T-helper 1 cell (primary cell): ENCODE data around the gene DROSHA.
A peak's percentile ranks its signal among the peaks of the same experiment; 100 is the strongest.
"Not testable (repeated sequence)": the region's sequence is repeated elsewhere in the genome, so short reads cannot be mapped to it uniquely, and the experiment has no call there.

Experiments used
- DNase-seq, 5 donors: peaks; one replicate each; pipeline ENCODE4 v3.0.0-alpha.2; 2012 to 2020
- total RNA-seq, 4 donors: gene quantifications; one replicate each; lab custom pipeline; 2026; lab: John Stamatoyannopoulos, UW

DROSHA gene, protein sequence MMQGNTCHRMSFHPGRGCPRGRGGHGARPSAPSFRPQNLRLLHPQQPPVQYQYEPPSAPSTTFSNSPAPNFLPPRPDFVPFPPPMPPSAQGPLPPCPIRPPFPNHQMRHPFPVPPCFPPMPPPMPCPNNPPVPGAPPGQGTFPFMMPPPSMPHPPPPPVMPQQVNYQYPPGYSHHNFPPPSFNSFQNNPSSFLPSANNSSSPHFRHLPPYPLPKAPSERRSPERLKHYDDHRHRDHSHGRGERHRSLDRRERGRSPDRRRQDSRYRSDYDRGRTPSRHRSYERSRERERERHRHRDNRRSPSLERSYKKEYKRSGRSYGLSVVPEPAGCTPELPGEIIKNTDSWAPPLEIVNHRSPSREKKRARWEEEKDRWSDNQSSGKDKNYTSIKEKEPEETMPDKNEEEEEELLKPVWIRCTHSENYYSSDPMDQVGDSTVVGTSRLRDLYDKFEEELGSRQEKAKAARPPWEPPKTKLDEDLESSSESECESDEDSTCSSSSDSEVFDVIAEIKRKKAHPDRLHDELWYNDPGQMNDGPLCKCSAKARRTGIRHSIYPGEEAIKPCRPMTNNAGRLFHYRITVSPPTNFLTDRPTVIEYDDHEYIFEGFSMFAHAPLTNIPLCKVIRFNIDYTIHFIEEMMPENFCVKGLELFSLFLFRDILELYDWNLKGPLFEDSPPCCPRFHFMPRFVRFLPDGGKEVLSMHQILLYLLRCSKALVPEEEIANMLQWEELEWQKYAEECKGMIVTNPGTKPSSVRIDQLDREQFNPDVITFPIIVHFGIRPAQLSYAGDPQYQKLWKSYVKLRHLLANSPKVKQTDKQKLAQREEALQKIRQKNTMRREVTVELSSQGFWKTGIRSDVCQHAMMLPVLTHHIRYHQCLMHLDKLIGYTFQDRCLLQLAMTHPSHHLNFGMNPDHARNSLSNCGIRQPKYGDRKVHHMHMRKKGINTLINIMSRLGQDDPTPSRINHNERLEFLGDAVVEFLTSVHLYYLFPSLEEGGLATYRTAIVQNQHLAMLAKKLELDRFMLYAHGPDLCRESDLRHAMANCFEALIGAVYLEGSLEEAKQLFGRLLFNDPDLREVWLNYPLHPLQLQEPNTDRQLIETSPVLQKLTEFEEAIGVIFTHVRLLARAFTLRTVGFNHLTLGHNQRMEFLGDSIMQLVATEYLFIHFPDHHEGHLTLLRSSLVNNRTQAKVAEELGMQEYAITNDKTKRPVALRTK (N-terminal part only)
- total RNA-seq: 16.0 to 49.3 (median 30.5) reads per million in 4 donors

DNA sequence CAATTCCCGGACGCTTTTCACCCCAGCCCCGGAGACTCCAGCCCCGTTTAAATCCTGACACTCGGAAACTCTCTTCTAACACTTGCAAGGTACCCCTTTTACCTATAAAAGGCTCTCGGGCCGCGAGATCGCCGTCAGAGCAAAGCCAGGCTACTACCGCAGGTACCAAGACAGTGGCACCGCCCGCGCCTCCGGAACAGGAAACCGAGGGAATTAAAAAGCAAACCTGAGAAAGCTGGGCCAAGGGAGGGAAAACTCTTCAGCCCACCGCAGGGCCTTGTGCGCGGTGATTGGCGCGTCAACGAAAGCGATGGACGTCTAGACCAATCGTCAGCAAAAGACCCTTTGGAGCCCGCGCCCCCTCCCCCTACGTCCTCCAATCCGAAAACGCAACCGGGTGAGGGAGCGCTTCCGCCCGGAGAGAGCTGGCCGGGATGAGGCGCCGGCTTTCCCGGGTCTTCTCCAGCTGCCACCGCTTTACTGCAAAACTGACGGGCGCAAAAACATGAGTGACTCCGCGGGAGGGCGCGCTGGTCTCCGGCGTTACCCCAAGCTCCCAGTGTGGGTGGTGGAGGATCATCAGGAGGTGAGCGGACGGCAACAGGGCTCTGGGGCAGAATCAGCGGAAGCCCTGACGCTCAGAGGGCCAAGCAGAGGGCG, at the start of gene DROSHA, which contains the start of gene C5orf22:
Gene DROSHA (minus strand): TSS at position 206 of the 660 bp plus-strand sequence. CDS start 3,034 bp downstream, outside the sequence.
Gene C5orf22 (plus strand): TSS at position 414 of the 660 bp plus-strand sequence. CDS start 92 bp downstream, at position 506.
- peak; percentile 77 to 94 (median 85) for DNase-seq

DNA sequence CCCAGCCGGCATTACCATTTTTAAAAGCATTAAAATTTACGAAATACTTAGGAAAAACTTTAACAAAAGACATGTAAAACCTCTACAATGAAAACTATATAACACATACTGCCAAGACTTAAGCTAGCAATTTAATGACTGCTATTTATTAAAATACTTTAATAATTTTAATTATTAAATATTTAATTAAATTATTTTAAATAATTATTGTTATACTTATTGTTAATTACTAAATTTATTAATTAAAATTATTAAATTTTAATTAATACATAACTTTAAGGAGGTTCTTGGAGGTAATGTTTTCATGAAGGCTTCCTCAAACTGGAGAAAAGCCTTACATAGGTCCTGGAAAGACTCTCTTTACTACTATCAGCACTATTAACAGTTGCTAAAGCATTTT, 47.7 kb upstream of the DROSHA start:
- no peak for DNase-seq

DNA sequence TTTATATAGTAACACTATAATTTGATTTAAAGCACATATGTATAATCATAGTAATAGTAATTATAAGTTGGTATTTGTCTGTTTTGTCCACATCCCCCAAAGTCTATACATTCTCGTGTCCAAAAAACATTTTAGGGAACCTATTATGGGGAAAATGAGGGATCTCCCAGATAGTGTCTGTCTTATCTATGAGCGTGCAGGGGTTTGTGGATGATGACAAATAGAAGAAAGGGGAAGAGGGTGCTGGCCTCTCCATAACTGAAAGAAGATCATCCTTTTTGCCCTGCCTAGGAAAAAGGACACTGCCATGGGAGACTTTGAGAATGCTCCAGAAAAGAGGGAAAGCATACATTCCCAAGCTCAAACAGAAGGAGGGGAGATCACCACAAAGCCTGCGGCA, 45.5 kb upstream of the DROSHA start:
- no peak for DNase-seq

DNA sequence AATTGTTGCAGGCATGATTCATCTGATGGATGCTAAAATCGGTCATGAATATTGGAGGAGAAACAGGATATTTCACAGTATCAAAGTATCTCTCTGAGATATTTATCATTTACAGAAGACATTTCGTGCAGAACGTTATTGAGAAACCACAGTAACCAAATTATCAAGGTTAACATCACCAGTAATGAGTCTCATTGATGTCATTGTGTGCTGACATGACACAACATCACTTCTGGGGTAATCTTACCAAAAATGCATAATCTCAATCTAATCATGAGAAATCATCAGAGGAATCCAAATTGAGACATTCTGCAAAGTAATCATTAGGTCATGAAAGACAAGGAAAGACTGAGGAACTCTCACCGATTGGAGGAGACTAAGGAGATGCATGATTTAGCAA, 42.9 kb upstream of the DROSHA start:
- DNase-seq: peak in 1 of 5 donors; percentile 1

DNA sequence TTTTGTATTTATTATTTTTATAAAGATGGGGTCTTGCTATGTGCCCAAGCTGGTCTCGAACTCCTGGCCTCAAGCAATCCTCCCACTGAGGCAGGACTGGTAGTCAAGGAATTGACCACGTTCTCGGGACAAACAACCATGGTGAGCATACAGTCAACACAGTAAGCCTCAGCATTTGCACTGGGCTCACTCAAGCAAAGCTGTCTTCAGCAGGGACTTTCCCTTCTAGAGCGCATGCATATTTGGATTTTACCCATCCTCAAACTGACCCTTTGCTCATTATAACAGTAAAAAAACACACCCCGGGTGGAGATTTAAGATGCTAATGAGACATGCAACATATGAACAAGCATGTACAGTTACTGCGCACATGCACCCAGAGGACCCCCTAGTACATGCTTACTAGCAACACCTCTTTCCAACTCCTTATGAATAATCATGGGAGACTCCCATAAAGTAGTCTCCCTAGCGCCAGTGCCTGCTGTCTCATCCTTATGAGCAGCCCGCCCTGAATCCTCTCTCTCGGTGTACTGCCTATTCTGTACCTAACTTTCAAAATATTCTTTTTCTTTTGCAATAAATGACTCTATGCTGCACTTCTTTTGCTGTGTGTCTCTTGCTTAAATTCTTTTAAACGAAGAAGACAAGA, 41.7 kb upstream of the DROSHA start:
- no peak for DNase-seq

DNA sequence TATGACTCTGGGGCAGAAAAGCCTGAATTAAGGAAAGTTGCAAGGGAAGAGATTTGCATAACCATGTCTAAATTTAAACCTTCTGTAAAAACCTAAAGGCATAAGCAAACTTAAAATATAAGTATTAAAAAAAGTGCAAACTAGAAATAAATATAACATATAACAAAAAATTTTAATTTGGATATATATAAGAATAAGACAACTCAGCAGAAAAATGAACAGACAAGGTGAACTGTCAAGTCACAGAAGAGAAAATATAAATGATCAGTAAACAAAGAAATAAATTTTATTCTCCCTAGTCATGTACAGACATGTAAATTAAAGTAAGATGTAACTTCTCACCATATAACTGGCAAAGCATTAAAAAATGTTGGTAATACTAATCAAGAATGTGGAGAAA, 37.2 kb upstream of the DROSHA start:
- no peak for DNase-seq

DNA sequence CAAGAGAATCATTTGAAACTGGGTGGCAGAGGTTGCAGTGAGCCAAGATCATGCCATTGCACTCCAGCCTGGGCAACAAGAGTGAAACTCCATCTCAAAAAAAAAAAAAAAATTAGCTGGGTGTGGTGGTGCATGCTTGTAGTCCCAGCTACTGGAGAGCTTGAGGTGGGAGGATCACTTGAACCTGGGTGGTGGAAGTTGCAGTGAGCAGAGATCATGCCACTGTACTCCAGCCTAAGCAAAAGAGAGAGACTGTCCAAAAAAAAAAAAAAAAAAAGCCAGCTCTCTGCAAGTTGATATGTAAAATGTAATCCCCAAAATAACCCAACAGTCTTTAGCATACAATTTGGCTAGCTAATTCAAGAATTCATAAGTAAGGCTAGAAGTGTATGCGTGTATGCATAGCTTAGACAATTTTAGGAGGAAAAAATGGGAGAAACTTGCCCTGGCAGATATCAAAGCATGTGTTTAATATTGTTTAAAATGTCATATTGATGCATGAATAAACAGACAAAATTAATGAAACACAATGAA, 36.5 kb upstream of the DROSHA start:
- DNase-seq: no peak

DNA sequence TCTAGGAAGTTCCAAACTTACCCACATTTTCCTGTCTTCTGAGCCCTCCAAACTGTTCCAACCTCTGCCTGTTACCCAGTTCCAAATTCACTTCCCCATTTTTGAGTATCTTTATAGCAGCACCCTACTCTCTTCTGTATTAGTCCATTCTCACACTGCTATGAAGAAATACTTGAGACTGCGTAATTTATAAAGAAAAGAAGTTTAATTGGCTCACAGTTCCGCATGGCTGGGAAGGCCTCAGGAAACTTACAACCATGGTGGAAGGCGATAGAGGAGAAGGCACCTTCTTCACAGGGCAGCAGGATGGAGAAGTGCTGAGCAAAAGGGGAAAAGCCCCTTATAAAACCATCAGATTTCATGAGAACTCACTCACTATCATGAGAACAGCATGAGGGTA, 34.5 kb upstream of the DROSHA start:
- not testable (repeated sequence) for DNase-seq

DNA sequence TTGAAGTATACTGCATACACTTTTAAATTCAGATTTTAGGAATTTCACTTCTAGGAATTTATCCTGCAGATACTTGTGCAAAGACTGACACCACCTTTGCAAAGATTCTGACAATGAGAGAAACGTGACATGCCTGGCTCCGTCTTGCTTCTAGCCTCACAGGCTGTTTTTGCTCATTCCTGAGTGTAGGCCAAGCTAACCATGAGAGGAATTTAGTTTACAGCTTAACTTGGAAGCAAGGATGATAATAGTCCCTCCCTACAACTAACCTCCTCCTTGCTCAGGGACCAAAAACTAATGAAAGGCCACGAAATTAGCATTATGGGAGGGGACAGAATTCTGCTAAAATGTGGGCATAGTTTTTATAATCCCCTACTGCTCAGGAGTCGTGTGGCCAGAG, 31.3 kb upstream of the DROSHA start:
- no peak for DNase-seq

DNA sequence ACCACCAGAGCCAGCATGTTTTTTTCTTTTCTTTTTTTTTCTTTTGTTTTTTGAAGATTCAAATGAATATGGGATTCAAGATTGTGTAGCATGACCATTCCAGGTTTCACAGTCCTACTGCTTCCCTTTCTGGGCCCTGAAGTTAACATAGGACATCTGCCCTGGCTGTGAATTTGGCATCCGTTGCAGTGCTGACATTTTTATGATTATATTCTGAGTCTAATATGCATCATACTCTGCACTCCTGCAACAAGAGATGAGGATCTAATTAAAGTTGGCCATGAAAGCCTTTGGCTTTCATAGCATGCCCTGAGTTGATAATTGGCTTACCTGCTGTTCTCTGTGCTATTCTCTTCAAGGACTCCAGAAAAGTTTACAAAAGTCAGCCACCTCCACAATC, 30.1 kb upstream of the DROSHA start:
- DNase-seq: no peak

DNA sequence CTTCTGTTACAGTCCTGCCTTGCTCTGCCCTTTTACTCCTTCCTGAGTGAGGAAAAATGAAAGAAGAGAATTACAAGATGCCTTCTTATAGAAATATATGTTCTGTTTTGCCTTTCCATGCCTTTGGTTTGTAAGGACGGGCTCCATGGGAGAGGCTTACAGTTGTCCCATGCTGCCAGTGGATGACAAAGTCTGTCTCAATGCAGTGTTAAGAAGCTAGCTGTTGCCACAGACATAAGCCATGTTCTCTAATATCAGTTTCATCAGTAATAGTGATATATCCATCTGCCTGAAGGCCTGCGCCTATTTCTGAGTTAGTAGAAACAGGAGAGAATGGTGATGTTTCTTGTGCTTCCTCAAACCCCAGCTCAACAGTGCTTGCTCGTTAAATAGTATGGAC, 28.0 kb upstream of the DROSHA start:
- DNase-seq: no peak

DNA sequence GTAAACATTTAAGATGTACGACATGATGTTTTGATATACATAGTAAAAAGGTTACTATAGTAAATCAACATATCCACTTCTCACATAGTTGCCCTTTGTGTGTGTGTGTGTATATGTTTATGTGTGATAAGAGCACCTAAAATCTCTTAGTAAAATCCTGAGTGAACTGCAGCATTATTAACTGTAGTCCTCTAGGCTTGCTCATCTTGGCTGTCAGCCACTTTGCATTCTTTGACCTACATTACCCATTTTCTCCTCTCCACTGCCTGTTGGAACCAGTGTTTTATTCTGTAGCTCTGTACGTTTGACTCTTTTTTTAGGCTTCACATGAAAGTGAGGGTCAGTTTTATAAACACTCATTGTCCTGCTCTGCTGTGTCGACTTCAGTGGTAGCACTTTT, 24.6 kb upstream of the DROSHA start:
- DNase-seq: no peak

DNA sequence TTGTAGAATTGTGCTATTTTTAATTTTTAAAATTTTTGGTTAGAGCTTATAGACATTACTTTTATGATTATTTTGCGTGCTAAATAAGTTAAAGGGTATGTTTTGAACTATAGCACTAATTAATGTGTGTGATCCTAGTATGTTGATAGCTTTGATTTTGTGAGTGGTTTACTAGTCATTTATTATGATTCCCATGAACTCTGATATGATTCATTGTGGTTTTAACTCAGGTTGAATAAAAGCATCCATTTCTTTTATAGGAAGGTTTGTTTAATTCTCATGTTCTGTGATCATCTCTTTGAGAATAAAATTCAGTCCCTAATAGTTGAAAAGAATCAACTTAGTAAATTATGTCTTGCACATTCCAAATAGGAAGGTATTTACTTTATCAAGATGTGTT, 22.7 kb upstream of the DROSHA start:
- no peak for DNase-seq

DNA sequence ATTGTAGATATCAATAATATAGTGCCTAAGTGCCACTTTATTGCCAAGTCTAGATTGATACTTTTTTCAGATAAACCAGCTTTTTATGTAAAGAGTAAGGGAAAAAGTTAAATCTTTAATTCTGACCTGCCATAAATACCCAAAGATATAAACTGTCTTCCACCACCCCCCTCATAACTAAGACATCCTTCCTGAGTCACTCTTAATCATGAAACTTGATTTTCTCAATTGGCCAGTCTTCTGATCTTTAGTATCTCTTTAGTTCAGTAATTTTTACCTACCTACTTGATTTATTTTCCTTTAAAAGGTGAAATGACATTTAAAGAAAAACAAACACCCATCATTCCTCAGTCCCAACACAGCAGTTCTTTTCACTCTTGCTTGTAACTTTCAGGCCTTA, 22.0 kb upstream of the DROSHA start:
- DNase-seq: no peak

DNA sequence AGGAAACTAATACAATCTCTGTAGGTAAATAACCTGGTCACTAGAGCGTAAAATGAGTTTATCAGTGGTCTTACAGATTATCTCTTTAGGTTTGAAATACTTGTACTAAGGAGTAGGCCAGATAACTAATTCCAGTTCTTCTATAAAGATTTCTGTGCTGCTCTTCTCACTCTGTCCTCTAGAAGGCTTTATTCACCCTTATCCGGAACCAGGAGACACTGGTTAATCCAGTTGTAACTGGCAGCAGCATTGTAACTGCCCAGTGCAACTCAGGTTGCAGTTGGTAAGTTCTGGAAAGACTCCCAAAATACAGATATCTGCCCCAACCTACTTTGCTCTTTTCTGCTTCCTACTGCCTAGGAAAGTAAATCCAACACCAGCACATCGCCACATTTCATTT, 20.0 kb upstream of the DROSHA start:
- no peak for DNase-seq

DNA sequence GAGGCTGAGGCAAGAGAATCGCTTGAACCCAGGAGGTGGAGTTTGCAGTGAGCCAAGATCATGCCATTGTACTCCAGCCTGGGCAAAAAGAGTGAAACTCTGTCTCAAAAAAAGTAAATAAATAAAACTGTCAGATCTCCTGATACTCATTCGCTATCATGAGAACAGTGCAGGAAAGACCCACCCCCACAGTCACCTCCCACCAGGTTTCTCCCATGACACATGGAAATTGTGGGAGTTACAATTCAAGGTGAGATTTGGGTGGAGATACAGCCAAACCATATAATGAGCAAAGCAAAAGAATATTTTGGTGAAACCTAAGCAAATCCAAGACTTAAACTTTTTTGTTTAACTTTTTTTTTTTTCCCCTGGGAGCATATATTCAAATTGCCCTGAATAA, 17.2 kb upstream of the DROSHA start:
- not testable (repeated sequence) for DNase-seq

DNA sequence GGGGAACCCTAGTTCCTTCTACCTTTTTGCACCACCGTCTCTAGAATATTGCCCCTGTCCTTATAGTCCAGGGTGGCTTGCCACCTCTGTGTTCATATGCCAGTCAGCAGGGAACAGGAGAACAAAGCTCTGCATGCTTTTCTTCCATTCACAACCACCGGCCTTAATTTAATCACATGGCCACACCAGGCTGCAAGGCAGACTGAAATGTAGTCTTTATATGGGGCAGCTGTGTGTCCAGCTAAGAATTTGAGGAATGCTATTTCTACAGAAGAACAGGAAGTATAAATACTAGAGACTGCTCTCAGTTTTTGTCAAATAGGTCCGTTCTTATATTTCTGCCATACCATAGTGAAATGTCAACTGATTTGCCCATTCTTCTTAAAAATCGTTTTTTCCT, 6.0 kb upstream of the DROSHA start:
- DNase-seq: no peak

DNA sequence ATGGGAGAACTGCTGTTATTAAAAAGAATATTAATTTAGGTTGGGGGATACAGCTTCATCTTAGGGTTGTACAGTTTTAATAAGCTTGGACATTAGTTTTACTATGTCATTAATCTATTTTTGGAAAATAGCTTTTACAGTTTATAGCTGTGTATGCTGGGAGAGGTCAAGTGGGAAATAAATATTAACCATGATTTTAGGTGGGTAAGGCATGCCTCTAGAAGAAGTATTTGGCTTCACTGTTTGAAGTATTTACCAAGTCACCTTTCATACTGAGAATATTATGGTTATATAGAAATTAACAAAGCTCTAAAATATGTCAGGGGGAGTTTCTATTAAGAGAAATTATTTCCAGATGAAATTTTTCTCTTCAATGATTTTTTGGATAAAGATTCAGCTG, 5.5 kb upstream of the DROSHA start:
- no peak for DNase-seq

DNA sequence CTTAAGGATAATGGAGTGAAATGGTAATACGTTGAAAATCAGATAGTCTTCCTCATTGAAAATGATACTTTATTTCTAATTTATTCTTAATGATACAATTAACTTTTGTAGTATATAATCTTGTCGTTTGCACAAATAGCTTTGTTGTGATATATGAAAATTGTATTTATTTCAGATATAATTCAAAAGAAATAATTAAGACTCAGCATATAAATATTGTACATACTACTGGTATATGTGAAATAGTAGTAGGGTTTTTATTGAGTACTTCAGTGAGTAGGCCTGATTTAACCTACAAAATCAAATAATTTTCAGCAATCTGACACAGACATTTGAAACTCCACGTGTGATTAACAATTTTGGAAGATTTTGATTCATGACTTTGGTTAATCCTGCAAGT, 5.0 kb upstream of the DROSHA start:
- DNase-seq: no peak

DNA sequence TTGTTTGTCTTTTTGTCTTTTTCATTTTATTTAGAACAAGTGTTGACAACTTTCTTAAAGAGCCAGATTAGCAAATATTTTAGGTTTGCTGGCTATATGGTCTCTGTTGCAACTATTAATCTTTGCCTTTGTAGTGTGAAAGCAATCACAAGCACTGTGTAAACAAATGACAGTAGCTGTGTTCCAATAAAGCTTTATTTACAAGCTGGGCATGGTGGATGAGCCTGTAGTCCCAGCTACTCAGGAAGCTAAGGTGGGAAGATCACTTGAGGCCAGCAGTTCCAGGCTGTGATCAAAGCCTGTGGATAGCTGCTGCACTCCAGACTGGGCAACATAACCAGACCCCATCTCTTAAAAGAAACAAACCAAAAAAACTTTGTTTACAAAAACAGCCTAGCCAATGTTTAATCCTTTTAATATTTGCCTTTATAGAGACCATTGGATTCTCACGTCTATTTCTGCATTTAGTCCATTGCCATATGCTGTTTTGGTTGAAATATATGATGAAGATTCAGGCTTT, 2.7 kb upstream of the DROSHA start:
- DNase-seq: no peak

DNA sequence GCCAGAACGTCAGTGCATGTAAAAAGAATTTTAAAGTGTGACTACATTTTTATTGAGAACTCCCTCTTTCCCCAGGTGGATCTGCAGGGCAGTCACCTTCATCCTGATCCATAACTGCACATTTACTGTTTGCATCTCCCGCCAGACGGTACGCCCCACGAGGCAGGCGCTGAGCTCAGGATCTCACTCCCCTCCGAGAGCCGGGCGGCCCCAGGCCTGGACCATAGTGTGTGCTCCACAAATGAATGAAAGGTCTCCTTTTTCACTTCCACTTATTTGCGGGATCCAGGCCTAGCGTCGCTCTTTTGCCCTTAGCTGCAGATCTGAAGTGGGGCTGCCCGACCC, 378 bp downstream of the DROSHA start:
- peak in 1 of 5 donors; percentile 6 for DNase-seq
